NT2/D1 (cell line): Measurements from ENCODE around the gene PLK5.
"Not testable (repeated sequence)": the region's sequence is repeated elsewhere in the genome, so short reads cannot be mapped to it uniquely, and the experiment has no call there.

Experiments used
- DNase-seq: peaks from one replicate; pipeline ENCODE4 v3.0.0-alpha.2; 2011; ENCODE audit warnings: low read depth, low spot score
- H3K27me3 ChIP-seq: 2 replicates; pipeline ENCODE4 v1.6.0; 2011; ENCODE audit warnings: mild to moderate bottlenecking; ENCODE audit not compliant: insufficient read length, insufficient read depth
- H3K36me3 ChIP-seq: 2 replicates; pipeline ENCODE4 v1.6.1; 2011; ENCODE audit warnings: mild to moderate bottlenecking, low read length, mixed read lengths; ENCODE audit not compliant: insufficient read depth, insufficient read length
- H3K4me1 ChIP-seq: 2 replicates; pipeline ENCODE4 v1.5.1; 2011; ENCODE audit not compliant: insufficient read depth, insufficient read length
- H3K4me3 ChIP-seq: 2 replicates; pipeline ENCODE4 v1.5.1; 2011; ENCODE audit warnings: low read depth; ENCODE audit not compliant: insufficient read length
- H3K9ac ChIP-seq: 2 replicates; pipeline ENCODE4 v1.6.0; 2011; ENCODE audit warnings: low read depth; ENCODE audit not compliant: insufficient read length
- H3K9me3 ChIP-seq: 2 replicates; pipeline ENCODE4 v1.5.1; 2011; ENCODE audit warnings: mild to moderate bottlenecking, low read length; ENCODE audit not compliant: insufficient read depth
- SUZ12 ChIP-seq: IDR thresholded peaks from 2 replicates; pipeline ENCODE4 v1.6.1; 2011; ENCODE audit not compliant: insufficient read length, insufficient read depth; ENCODE audit errors: extremely low read depth
- YY1 ChIP-seq: IDR thresholded peaks from 2 replicates; pipeline ENCODE4 v1.6.1; 2011; ENCODE audit not compliant: insufficient read length, insufficient read depth
- ZNF274 ChIP-seq: IDR thresholded peaks from 2 replicates; pipeline ENCODE4 v1.6.1; 2011; ENCODE audit warnings: mild to moderate bottlenecking, low read depth, low read length

PLK5 gene

DNA sequence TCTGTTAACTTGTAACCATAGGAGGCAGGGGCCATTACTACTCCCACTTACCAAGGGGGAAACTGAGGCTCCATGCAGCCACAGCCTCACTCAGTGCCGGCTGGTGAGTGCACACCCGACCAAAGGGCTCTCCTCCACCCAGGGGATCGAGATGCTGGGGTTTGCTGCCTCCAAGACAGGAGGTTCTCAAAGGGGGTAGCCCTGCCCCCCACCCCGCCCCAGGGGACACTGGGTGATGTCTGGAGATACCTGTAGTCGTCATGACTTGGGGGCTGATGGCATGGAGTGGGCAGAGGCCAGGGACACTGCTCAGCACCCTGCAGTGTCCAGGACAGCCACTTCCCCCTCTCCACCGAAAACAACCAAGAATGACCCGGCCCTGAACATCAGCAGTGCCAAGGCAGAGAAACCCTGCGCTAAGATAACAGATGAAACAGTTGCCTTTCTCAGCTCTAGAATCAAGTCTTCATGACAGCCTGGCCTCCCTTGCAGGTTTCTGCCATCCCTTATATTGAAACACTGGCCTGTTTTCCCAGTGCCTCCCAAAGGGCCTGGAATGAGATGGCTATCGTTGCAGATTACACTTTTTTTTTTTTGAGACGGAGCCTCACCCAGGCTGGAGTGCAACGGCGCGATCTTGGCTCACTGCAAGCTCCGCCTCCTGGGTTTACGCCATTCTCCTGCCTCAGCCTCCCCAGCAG is 29.6 kb upstream of the PLK5 start:
- peaks cover 31% of the 10 kb centered on the region for H3K4me1 ChIP-seq

DNA sequence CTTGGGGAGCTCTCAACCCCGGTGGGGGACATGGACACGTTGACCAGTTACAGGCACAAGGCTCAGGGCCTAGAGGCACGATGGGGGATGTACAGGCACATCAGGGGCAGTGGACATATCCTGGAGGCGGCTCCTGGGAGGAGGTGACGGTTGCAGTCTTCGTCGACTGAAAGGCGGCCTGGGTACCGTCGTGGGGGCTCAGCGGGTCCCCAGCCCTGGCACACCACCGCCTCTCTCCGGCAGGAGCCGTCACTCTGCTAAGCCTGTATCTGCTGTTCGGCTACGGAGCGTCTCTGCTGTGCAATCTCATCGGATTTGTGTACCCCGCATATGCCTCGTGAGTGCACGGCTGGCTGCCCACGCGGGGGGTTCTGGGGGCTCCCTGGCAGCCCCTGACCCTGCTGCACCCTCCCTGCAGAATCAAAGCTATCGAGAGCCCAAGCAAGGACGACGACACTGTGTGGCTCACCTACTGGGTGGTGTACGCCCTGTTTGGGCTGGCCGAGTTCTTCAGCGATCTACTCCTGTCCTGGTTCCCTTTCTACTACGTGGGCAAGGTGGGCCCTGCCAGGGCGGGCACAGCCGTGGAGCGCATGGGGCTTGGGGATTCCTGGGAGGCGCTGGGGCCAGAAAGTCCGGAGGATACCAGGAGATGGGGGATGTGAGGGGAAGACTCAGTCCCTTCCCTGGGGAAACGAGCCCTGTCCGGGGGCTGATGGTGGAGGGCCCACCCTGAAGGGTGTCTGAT is 28.7 kb upstream of the PLK5 start:
- Histone ChIP-seq H3K9ac (no peak overlapping the region), H3K9me3 (peaks cover 6% of the 10 kb centered on the region; the same call in 1 of the 2 replicates), H3K4me3 (no peak overlapping the region), H3K36me3 (no peaks in the 10 kb centered on the region), H3K27me3 (peaks cover 11% of the 10 kb centered on the region), H3K4me1 (peaks cover 29% of the 10 kb centered on the region)
- DNase-seq, result no peak
- TF ChIP-seq ZNF274, result no peak
- no peak for TF ChIP-seq SUZ12
- no peak for TF ChIP-seq YY1

More for the DNA sequence above, 29.6 kb upstream of the PLK5 start:
- Histone ChIP-seq H3K4me3 (no peak overlapping the region), H3K27me3 (peaks cover 11% of the 10 kb centered on the region), H3K9me3 (no peaks in the 10 kb centered on the region), H3K9ac (no peak overlapping the region), H3K36me3 (no peaks in the 10 kb centered on the region)
- no peak for DNase-seq
- TF ChIP-seq SUZ12, result no peak
- no peak for TF ChIP-seq ZNF274
- no peak for TF ChIP-seq YY1

DNA sequence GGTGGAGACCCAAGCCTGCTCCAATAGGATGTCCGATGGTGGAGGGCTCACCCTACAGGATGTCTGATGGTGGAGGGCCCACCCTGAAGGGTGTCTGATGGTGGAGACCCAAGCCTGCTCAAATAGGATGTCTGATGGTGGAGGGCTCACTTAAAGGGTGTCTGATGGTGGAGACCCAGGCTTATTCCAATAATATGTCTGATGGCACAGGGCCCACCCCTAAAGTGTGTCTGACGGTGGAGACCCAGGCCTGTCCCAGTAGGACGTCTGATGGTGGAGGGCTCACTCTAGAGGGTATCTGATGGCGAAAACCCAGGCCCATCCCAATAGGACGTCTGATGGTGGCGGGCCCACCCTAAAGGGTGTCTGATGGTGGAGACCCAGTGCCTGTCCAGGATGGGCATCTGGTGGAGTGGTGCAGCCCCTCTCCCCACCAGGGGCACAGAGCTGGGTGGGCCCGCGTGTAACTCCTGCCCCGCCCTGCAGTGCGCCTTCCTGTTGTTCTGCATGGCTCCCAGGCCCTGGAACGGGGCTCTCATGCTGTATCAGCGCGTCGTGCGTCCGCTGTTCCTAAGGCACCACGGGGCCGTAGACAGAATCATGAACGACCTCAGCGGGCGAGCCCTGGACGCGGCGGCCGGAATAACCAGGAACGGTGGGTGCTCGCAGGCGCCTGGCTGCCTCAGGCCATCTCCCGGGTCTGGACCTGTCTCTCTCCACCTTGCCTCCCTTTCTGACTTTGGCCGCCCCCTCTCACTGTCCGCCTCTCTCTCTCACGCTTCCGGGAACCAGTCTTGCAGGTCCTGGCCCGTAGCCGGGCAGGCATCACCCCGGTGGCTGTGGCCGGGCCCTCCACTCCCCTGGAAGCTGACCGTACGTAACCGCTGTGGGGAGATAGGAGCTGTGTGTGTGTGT is 27.8 kb upstream of the PLK5 start:
- H3K4me3 ChIP-seq, result no peak overlapping the region
- H3K36me3 ChIP-seq, result no peaks in the 10 kb centered on the region
- no peak overlapping the region for H3K9ac ChIP-seq
- no peak for DNase-seq
- H3K4me1 ChIP-seq, result peaks cover 29% of the 10 kb centered on the region
- peaks cover 10% of the 10 kb centered on the region; the same call in 1 of the 2 replicates for H3K9me3 ChIP-seq
- TF ChIP-seq SUZ12 (no peak), ZNF274 (no peak)
- H3K27me3 ChIP-seq, result peaks cover 10% of the 10 kb centered on the region

DNA sequence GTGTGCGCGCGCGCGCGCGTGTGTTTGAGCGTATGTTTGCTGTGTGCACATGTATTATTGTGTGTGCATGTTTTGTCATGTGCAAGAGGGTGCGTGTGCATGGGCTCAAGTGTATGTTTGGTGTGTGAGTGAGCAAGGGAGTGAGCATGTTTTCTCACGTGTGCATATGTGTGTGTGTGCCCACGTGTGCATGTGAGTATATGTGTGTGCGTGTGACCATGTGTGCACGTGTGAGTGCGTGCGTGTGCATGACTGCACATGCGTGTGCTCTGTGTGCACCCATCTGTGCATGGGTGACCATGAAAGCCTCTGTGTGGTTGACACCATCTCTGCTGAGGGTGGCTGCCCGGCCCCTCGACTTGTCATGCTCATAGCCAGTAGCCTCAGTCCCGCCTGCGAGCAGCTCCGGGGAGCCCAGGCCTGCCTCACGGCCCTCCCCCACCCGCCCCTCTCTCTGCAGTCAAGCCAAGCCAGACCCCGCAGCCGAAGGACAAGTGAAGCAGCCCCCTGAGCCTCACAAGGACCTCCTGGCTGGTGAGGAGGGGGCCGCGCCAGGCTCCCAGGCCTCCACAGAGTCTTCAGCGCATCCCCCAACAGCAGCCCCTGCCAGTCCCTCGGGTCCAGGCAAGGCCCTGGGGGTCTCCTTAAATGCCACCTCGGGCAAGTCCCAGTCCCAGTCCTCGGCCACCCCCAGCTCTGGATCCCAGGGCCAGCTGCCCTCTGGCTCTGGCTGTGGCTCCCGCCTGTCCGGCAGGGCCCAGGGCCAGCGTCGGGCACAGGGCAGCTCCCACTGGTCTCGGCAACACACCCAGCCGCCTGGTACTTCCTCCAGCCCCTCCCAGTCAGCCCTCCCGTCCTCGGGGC is 26.9 kb upstream of the PLK5 start:
- TF ChIP-seq YY1 (no peak), ZNF274 (no peak), SUZ12 (no peak)
- Histone ChIP-seq H3K4me1 (peaks cover 22% of the 10 kb centered on the region), H3K36me3 (no peaks in the 10 kb centered on the region), H3K9me3 (peaks cover 10% of the 10 kb centered on the region; the same call in 1 of the 2 replicates), H3K27me3 (peaks cover 1% of the 10 kb centered on the region), H3K9ac (no peak overlapping the region), H3K4me3 (no peak overlapping the region)
- no peak for DNase-seq

DNA sequence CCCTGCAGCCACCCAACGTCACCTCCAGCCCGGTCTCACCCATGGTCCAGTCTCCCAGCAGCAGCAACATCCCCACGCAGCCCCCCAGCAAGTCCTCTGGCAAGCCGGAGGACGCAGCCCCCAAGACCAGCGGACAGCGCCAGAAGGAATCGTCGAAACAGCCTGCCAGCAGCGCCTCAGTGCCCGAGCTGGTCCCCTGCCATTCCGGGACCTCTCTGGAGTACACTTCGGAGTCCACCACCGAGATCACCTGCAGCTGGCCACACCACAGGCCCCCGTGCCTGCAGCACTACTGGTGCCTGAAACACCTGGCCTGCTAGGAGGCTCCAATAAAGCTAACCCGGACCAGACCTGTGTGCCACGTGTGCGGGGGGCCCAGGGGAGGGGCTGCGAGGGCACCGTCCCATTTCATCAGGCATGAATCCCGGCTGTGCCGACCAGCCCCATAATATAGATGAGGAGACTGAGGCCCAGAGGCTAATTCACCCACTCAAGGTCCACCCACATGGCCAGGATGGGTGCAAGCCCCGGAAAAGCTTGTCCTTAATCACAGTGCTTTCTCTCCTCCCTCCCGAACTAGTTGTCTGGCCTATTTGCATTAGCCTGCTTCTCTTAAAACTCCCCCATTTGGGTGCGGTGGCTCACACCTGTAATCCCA is 26.2 kb upstream of the PLK5 start:
- peaks cover 20% of the 10 kb centered on the region for H3K4me1 ChIP-seq

DNA sequence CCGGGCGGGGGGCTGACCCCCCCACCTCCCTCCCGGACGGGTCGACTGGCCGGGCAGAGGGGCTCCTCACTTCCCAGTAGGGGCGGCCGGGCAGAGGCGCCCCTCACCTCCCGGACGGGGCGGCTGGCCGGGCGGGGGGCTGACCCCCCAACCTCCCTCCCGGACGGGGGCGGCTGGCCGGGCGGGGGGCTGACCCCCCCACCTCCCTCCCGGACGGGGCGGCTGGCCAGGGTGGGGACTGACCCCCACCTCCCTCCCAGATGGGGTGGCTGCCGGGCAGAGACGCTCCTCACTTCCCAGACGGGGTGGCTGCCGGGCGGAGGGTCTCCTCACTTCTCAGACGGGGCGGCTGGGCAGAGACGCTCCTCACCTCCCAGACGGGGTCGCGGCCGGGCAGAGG is 24.6 kb upstream of the PLK5 start:
- H3K36me3 ChIP-seq, DNase-seq, H3K9ac ChIP-seq, H3K4me3 ChIP-seq: not testable (repeated sequence)
- Histone ChIP-seq H3K4me1 (peaks cover 25% of the 10 kb centered on the region), H3K9me3 (peaks cover 10% of the 10 kb centered on the region; the same call in 1 of the 2 replicates), H3K27me3 (peaks cover 17% of the 10 kb centered on the region)

More for the DNA sequence above, 26.2 kb upstream of the PLK5 start:
- Histone ChIP-seq H3K4me3 (no peak overlapping the region), H3K27me3 (peaks cover 2% of the 10 kb centered on the region), H3K9ac (no peak overlapping the region), H3K9me3 (peaks cover 10% of the 10 kb centered on the region; the same call in 1 of the 2 replicates), H3K36me3 (no peaks in the 10 kb centered on the region)
- TF ChIP-seq SUZ12, result no peak
- TF ChIP-seq YY1, result no peak
- DNase-seq, result no peak
